GM21529 (cell line): Measurements from ENCODE around the gene LMF1.

Experiments
- ATAC-seq: cut with Tn5 transposase; IDR thresholded peaks from one replicate; pipeline ENCODE4 v1.9.1; 2021; ENCODE audit not compliant: unreplicated experiment

Gene LMF1

GRCh38 chr16:931626-932500, 38.9 kb downstream of the LMF1 start:
- no peak for ATAC-seq

- no peak for ATAC-seq
These were observed 39.6 kb downstream of the LMF1 start for GRCh38 chr16:931171-931570.

GRCh38 chr16:930511-930910, 40.3 kb downstream of the LMF1 start:
- ATAC-seq, result no peak

GRCh38 chr16:930076-930475, 40.7 kb downstream of the LMF1 start:
- ATAC-seq, result no peak

- ATAC-seq, result no peak
These were observed 41.3 kb downstream of the LMF1 start for GRCh38 chr16:929227-930073.

GRCh38 chr16:928526-928925, 42.3 kb downstream of the LMF1 start:
- no peak for ATAC-seq

GRCh38 chr16:927931-928330, 42.9 kb downstream of the LMF1 start:
- ATAC-seq, result no peak

GRCh38 chr16:927406-927805, 43.4 kb downstream of the LMF1 start:
- ATAC-seq, result no peak

- no peak for ATAC-seq
These were observed 44.1 kb downstream of the LMF1 start for GRCh38 chr16:926715-927114.

GRCh38 chr16:924806-925205, 46.0 kb downstream of the LMF1 start:
- no peak for ATAC-seq

GRCh38 chr16:924063-924462, 46.7 kb downstream of the LMF1 start:
- ATAC-seq, result no peak

- no peak for ATAC-seq
These were observed 47.6 kb downstream of the LMF1 start for GRCh38 chr16:923184-923583.

- ATAC-seq, result no peak
These were observed 48.7 kb downstream of the LMF1 start for GRCh38 chr16:922051-922450.

GRCh38 chr16:921321-921905, 49.4 kb downstream of the LMF1 start:
- no peak for ATAC-seq

- no peak for ATAC-seq
These were observed 50.1 kb downstream of the LMF1 start for GRCh38 chr16:920717-921116.

- no peak for ATAC-seq
These were observed 50.6 kb downstream of the LMF1 start for GRCh38 chr16:920051-920681.

- ATAC-seq, result no peak
These were observed 51.1 kb downstream of the LMF1 start for GRCh38 chr16:919658-920050.

- no peak for ATAC-seq
These were observed 51.8 kb downstream of the LMF1 start for GRCh38 chr16:918741-919657.

GRCh38 chr16:918068-918467, 52.7 kb downstream of the LMF1 start:
- no peak for ATAC-seq

- ATAC-seq, result no peak
These were observed 53.2 kb downstream of the LMF1 start for GRCh38 chr16:917591-918061.
